ENCODE results near the gene MYMK.

Gene MYMK

DNA sequence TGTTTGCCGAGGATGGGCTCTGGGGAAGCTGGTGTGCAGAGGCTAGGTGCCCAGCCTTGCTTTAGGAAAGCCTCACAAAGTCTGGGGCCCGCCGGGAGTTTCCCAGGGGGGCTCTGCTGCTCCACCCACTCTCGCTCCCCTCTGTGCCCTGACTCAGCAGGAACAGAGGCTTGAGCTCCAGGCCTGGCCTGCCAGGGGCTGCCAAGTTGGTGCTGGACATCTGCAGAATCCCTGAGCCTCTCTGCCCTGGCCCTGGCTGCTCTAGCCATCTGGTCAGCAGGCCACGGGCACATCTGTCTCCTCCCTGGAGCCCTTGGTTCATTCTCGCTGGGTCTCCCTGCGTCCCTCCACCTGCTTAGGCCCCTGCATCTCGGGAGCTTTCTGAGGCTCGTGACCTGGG, 9.1 kb upstream of the MYMK start:
- DNase-seq = no peak

DNA sequence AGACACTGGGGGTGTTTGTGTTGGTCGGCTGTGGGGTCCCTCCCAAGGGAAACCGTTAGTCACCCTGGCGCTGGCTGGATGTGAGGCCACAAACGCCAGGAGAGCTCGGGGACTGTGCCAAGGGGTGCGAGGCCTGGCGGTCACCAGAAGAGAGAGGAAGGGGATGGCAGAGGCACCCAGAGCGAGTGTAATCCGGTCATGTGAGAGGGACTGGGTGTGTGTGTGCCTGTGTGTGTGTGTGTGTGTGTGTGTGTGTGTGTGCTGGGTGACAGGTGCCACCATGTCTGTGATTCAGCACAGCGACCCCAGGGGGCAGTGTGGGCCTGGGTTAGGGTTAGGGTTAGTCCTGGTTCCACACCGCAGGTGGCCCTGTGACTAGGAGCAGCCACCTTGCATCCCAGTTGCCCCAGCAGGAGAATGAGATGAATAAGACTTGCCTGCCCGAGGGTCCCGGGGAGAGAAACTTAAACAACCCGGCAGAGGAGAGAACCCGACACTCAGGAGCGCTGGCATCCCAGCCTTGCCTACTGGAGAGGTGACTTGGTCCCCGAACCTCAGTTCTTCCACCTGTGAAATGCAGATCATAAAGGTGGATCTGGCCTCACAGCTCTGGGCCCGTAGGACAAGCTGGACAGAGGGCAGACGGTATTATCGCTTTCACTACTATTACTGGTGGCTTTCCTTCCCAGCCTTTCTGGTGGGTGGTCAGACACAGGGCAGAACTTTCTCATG, 8.3 kb upstream of the MYMK start:
- DNase-seq = peak in 4 of 5 donors; percentile 33 to 60 (median 42)

DNA sequence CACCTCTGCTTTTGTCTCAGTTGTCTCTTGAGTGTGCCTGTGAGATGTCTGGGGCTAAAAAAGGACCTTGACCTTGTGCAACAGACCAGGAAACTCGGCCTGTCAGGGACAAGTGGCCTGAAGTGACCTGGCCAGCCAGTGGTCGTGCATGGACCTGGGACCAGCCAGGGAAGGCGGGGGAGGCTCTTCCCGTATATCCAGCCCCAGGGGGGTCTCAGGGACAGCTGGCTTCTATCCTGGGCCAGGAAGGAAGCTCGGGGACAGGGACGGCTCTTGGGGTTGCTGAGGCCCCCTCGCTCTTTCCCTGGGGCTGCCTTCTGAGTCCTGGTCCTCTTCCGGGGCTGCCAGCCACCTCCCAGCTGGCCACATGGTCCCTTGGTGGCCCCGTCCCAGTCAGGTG, 6.5 kb upstream of the MYMK start:
- DNase-seq = no peak

DNA sequence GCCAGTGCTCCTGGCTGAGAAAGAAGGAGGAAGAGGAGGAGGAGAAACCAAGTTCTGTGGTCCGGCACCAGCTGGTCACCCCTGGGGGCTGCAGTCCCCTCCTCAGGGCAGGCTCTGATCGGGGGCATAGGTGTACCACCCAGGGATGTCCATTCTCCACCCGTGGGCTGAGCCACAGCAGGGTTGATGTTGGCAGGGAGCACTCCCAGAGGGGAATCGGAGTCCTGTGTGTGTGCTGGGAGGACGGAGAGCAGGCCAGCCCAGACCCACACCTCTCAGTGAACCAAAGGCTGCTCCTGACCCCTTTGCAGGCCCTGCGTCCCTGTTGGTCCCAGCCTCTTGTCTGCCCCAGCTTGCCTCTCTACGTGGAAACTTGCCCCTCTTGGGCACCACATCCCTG, 5.1 kb upstream of the MYMK start:
- no peak for DNase-seq

DNA sequence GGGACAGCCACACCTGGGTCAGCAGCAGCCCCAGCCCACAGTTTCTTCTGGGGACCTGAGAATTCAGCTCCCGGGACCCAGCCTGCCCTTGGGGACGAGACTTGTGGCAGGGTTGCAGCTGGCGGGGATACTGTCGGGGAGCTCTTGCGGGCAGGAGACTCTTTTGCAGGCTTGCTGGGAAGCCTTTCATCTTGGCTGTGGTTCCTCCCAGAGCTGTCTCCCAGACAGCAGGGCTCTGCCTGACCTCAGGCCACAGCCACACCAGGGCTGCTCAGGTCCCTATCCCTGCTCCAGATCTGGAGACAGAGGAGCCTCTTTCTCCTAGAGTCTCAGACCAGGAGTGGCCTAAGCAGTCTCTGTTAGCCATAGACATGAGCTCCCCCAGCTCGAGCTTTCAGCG, 4.7 kb upstream of the MYMK start:
- no peak for DNase-seq

DNA sequence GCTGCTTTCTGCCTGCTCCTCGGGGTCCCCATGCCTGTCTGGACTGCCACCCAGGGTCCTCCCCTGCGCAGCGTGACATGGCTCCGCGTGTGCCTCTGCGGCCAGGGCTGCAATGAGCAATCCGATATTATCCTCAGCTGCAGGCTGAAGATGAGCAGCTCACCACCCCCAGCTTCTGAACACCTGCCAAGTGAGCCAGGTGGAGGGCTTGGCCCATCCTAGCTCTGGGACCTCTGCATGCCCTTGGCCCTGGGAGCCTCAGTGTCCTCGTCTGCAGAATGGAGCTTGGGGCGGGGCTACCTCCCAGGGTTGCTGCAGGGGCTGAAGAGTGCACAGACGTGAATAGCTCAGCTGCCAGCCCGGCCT, 4.1 kb upstream of the MYMK start:
- DNase-seq = no peak

DNA sequence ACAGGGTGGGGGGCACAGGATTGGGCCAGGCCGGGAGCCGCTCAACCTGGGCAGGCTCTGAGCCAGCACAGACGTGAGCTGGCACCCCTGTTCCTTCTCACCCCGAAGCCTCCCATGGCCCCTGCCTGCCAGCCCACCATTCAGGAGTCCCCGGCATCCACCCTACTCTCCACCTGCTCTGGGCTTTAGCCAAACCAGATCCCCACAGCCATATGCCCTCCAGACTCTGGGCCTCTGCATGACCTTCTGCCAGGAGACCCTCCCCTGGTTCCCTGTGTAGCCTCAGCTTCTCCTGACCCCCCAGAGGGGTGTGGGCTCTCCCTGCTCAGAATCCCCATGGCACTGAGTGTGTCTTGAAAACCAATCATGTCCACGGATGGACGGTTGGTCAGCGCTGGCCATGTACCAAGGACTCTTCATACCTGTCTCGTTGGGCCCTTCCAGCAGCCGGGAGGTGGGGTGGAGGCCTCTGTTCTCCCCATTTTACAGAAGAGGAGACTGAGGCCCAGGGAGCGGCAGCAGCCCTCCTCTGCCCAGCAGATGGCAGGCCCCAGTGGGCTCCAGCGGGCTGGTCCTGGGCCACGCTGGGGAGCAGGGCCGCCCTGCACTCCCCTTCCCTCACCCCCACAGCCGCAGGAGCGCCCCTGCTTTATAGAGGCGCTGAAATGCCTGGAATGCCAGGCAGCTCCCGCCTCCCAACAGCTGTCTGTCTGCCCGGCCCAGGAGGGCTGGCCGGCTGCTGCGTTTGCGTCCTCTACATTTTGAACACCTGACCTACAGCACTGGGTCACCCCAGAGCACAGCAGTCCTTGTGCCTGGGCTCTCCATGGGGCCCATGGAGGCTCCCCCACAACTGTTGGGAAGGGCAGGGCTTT, 3.5 kb upstream of the MYMK start:
- no peak for DNase-seq

DNA sequence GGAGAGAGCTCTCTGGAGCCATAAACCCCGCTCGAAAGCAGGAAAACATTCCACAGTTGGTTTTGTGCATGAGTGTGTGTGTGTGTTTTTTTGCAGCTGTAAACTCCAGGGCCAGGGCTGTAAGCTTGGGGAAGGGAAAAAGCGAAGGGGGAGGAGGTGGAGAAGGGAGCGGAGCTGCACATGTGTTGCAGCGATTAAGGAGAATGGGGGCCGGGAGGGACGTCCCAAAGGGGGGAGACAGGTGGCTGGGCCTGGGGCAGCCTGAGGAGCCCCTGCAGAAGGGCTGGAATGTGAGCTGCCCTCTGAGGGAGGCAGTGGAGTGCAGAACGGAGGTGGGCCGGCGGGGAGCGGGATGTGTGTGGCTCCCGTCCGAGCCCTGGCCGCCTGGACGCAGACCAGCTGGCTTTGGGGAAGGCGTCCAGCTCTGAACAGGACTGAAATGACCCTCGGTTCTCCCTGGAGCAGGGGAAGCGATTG, 2.7 kb upstream of the MYMK start:
- DNase-seq = no peak

DNA sequence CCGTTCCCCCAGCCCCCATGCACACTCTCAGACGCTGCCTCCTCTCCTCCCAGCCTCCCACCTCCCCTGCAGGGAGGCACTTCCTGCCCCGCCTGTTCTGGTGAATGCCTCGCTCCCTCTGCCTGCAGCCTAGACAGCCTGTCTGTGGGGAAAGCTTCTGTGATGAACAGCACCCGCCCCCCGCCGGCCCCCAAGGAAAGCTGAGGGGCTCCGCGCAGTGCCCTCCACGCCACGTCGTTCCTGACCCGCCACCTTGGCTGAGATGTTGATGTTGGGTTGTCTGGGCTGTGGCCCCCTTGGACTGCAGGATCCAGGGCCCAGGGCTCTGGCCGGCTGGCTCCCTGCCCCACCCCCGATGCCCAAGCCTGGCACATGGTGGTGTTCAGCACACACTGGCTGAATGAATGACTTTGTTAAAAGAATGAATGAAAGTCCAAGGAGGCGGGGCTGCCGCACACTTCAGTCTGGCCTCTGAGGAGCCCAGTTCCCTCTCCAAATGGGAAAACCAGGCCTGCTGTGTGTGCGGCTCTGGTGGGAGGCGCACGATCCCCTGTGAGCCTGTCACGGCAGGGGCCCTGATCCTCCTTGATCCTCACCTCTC, 2.1 kb upstream of the MYMK start:
- DNase-seq = no peak

DNA sequence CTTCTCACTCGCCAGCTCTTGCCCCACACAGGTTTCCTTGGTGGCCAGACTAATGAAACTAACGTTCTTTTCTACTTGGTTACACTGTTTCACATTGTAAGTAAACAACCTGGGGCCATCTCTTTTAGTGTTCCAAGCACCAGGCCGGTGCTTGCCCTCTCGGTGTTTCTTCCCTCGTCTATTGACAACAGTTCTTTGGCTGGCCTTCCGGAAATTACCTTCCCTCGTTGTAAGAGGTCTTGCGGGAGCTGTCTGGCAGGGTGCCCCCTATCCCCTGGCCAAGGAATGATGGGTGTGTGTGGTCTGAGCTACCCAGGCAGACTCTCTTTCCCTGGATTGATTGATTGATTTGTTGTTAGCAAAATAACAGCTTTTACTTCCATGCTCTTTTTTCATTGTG, 918 bp upstream of the MYMK start:
- no peak for DNase-seq

DNA sequence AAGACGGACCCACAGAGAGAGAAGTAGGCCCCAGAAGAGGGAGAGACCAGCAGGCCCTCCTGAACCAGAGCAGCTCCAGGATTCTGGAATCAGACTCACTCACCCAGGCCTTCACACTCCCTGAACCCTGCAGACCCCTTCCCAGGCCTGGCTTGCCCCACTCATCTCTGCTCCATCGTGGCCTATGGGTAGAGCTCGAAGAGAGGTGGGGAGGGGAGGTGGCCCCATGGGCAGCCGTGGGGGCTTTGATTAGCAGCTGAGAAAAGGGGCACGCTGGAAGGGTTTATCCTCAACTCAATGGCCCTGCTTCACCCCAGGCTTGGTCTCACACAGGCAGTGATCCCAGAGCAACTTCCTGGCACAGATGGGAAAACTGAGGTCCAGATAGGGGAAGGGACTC, 613 bp downstream of the MYMK start:
- DNase-seq = no peak

DNA sequence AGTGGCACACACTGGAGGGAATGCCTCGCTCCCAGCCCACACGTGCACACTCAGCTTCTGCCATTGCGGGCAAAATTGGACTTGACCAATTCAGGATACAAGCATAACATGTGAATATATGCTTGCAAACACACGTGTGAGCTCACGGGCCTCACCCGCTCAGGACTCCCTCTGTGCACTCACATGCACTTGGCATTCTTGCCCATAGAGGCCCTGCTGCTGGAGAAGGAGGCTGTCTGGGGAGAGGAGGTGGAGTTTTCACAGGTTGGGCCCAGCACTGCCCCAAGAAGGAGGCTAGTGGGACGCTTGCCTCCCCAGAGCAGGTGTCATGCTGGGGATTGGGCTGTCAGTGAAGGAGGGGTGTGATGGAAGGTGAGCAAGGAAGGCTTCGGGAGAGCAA, 1.7 kb downstream of the MYMK start:
- no peak for DNase-seq

DNA sequence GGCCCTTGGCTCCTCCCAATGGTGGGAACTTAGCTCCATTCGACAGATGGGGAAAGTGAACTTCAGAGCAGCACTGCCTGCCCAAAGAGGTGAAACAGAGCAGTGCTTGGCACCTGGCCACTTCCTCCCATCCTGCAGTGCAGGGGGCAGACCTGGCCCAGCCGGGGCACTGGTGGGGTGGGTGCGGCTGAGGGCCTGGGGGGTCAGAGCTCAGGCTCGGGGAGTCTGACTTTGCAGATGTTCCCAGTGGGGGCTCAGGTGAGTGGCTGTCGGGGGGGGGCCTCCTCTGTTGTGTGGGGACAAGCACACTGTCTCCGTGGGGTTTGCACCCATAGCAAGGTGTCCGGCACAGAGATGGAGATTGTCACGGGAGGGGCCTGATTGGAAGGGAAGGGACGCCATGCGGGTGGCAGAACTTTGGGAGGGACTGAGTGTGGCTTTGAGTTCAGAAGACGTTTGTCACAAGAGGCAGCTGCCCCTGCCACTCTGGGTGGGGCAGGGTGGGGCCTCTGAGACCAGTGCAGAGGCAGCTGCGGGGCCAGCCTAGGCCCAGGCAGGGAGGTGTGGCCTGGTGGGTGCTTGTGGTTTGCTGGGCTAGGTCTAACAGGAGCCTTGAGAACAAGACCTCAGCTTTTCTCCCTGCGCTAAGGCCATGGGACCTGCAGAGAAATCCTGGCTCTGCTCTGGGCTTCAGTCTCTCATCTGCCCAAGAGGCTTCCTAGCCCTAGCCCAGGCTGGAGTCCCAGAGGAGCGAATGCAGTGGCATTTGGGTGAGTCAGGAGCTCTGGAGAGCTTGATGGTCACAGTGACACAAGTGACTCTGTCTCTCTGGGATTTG, 2.5 kb downstream of the MYMK start:
- DNase-seq = no peak

DNA sequence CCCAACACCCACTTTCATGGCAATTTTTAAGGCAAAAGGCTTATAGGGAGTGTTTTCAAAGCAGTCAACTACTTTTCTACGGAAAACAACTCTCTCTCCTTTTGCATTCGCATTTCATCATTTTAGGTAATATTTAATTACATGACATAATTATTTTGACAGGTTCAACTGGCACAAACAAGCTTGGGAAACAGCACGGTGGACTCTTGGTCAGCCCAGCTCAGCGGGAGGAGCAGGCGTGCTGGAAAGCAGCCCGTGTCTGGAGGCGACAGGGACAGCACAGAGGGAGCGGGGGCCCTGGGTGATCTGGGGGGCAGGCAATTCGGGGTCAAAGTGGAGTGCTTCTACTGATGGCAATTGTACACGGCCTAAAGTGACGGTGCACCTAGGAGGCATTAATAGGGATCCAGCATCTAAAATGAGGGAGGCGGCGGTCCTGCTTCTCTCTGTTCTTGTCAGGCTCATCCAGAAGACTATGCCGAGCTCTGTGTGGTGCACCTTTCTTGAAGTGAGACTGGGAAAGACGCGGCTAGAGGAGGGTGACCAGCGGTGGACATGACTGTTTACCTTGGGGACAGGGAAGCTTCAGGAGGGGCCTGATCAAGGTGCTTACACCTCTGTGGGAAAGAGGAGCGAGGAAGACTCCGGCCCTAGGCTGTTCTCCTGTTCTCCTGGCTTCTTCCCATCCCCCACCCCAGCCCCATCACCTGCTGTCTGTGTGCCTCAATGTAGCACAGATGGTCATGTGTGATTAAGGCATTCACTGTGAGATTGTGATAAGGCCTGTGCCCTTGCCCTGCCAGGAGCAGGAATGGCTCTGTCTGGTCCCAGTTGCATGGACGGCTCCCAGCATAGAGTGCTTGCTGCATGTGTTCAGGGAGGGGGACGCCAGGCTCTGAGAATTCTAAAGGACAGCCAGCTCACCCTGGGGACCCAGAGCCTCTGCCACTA, 3.4 kb downstream of the MYMK start:
- DNase-seq = no peak

DNA sequence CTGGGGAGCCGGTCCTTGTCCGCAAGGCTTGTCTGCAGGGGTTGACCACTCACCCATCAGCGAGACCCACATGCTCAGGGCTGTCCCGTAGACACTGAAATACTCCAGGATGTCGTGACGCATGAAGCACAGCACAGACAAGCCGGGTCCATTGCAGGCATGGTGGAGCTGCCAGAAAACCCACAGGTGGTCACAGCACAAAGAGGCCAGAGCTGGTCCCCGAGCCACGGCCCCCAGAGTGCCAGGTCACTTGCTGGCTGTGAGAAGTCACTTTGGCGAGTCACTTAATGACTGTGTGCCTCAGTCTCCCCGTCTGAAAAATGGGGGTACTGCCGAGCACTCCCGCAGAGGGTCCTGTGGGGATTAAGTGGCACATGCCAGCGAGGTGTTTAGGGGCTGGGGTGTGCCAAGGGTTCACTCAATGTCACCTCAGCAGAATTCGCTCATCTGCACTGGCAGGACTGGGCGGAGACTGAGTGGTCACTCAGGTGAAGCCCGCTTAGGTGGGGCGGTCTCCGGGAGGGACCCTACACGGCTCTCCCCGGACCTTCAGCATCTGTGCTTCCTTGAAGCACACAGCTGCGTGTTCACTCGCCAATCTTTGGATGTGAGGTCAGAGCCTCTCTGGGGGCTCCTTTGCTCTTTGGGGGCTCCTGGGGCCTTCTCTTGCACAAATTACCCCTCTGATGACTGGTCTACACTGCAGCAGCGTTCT, 4.5 kb downstream of the MYMK start:
- DNase-seq = no peak

DNA sequence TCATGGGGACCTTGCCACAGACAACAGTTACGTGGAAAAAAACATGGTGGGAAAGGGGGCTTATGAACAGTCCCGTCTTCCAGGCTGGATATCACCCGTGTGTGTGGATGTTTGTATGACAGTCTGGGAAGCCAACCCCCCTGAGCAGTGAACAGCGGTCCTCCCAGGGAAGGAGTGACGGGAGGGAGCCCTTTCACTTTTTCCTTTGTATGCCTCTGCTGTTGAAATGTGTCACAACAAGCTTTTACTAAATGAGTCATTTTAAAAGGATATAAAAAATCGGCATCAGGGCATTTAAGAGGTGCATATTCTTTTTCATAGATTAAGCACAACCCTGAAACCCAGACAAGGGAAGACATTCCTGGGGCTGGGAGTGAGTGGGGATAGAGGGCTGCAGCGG, 5.1 kb downstream of the MYMK start:
- DNase-seq = no peak

DNA sequence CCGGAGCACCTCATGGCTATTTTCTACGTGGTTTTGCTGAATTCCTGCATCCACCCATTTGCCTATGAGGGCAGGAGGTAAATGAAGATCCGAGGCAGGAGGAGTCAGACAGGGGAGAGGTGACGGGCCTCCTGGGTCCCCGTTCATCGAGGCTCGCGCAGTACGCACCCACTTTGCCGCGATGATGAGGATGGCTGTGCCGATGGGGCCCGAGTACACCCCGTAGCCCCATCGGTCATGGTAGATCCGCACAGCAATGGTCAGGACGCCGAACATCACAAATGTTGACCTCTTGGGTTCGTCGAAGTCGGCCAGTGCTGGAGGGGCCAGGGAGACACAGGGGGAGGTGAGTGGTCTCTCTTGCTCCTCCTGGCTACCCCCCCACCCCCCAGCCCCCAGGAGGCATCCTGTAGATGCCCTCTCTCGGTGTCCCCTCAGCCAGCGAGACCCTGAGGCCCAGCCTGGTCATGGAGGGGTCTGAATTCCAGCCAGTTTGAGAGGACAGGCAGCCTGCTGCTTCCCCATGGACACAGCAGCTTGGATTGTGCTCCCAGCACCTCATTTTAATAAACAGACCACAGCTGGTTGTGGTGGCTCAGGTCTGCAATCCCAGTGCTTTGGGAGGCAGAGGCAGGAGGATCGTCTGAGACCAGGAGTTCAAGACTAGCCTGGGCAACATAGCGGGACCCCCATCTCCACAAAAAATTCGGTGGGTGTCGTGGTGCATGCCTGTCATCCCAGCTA, 5.9 kb downstream of the MYMK start:
- no peak for DNase-seq

DNA sequence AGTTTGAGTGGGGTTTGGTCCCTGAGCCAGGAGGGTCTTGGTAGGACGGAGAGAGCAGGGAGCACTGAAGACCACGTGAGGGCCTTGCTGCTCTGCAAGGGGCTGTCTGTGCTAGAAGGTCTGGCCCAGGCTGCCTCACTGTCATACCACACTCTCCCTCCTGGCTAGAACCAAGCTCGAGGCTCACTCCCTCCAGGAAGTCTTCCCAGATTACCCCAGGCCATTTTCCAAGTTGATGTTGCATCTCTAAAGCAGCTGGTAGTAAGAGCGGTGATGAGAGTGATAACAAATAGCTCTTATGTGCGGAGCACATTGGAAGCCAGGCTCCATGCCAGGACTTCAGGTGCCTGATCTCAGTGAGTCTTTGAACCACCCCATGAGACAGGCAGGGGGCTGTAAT, 6.6 kb downstream of the MYMK start:
- DNase-seq = no peak

DNA sequence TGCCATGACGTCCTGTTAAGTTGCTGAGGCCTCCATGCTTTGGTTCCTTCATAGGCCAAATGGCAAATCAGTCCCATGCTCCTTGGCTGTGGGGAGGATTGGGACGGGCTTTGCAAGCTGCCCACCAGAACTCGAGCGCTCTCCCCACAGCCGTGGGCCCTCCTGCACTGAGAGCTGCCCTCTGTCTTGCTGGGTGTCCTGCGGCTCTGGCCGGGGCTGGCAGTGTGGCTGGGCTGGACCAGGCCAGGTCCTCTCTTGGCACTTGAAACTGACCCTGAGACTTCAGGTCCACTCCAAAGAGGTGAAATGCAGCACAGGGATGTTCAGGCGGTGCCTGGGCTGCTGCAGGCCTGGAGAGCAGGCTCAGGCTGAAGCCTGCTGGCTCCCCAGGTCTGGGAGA, 7.0 kb downstream of the MYMK start:
- no peak for DNase-seq

DNA sequence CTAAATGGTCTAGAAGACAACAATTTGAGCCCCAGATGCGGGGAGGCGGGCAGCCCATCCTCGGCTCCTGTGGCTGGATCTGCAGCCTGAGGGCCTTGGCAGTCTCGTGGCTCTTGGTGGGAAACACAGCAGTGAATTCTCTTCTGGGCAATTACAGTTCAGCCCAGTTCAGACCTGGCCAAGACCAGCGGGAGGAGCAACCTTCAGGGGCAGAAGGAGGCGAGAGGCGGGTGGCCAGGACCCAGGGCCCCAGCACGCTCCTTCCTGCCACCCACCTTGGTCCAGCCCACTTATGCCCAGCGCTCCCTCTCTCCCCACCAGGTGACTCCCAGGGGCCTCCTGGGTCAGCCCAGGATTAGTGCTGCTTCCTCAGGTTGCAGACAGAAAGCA, 7.8 kb downstream of the MYMK start:
- no peak for DNase-seq
